ENCODE data around the gene PPP3CB. TPM values are rescaled to one million over a fixed set of nuclear protein-coding genes. Genes with fewer than 3 reads are reported as not detected.

PPP3CB gene
- total and polyA plus RNA-seq, 2 donors (not counting 1 experiment from before 2014, with no cell fraction given): 15.9 to 51.2 TPM

DNA sequence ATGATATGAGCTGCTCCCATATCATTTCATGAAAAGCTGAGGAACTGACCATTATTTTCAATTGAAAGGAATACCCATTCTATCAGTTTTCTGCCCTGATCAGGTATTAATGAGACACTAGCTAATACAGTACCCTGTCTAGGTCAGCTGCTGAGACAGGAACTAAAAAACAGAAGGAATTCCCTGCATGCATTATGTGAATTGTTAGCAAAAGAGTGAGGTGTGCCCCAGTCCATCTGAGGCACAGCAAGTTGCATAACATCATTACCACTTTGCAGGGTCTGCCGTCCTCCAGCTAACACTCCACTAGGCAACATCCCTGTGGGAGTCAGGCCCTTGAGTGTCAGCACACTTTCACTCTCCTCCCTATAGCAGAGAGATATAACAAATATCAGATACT, 51.4 kb downstream of the PPP3CB start:
- Mint-ChIP-seq H3K9me3 (ENCODE audit: insufficient read depth) (no peaks in the 10 kb centered on the region), H3K4me1 (no peaks in the 10 kb centered on the region), H3K27me3 (no peaks in the 10 kb centered on the region), H3K4me3 (no peak overlapping the region), H3K27ac (no peak overlapping the region)
- ChIA-PET POLR2A (no interaction called here), CTCF (interaction anchor here (1.4 kb wide), 1 partner anchor 84 kb away, joined by 3 read pairs; no protein-coding TSS in a partner anchor)
- H3K27me3 ChIP-seq (replicated peaks in 1 of 4; ENCODE audit: control extremely low read depth in 1 of 4, control insufficient read depth in 3 of 4, insufficient read depth in 4 of 4, low read length in 3 of 4): no peaks in the 10 kb centered on the region
- TF ChIP-seq, protein P1, sequence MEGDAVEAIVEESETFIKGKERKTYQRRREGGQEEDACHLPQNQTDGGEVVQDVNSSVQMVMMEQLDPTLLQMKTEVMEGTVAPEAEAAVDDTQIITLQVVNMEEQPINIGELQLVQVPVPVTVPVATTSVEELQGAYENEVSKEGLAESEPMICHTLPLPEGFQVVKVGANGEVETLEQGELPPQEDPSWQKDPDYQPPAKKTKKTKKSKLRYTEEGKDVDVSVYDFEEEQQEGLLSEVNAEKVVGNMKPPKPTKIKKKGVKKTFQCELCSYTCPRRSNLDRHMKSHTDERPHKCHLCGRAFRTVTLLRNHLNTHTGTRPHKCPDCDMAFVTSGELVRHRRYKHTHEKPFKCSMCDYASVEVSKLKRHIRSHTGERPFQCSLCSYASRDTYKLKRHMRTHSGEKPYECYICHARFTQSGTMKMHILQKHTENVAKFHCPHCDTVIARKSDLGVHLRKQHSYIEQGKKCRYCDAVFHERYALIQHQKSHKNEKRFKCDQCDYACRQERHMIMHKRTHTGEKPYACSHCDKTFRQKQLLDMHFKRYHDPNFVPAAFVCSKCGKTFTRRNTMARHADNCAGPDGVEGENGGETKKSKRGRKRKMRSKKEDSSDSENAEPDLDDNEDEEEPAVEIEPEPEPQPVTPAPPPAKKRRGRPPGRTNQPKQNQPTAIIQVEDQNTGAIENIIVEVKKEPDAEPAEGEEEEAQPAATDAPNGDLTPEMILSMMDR (IDR thresholded peaks at IDR 0.05): no peak
- no peak for TF ChIP-seq EZH2 (IDR thresholded peaks at IDR 0.05; ENCODE audit: borderline replicate concordance, insufficient read depth, low read depth, low read length, poor library complexity, severe bottlenecking)
- no peak overlapping the region for H3K9ac ChIP-seq (ENCODE audit: low read length)
- peaks cover 26 to 33% of the 10 kb centered on the region in 2 experiments for H3K36me3 ChIP-seq (replicated peaks in 1 of 2; ENCODE audit: control extremely low read depth in 1 of 2, control insufficient read depth in 1 of 2, extremely low read depth in 1 of 2, insufficient read depth in 2 of 2, low read length in 1 of 2)
- ATAC-seq (ENCODE audit: low read depth) (no peak), DNase-seq (no peak)
- WGBS (ENCODE audit: insufficient coverage): 0% methylated on average over 1 of the region's 1 CpG
- intact Hi-C loops (cut with micrococcal nuclease): no loop called here
- no peak overlapping the region for H3K4me2 ChIP-seq (replicated peaks; ENCODE audit: low read depth, low read length, poor library complexity, severe bottlenecking)
- no peaks in the 10 kb centered on the region for H3K9me3 ChIP-seq (ENCODE audit: control extremely low read depth in 1 of 3, control insufficient read depth in 2 of 3, insufficient read depth in 1 of 3, low read length in 2 of 3)
- H2AFZ ChIP-seq (ENCODE audit: insufficient read depth, low read depth, low read length, poor library complexity, severe bottlenecking): no peak overlapping the region
- no peaks in the 10 kb centered on the region for H3K4me1 ChIP-seq (ENCODE audit: control insufficient read depth in 2 of 2, insufficient read depth in 2 of 2, low read length in 2 of 2)
- no peak overlapping the region for H3K27ac ChIP-seq (ENCODE audit: low read length in 2 of 2)
- H3K79me2 ChIP-seq (ENCODE audit: control insufficient read depth, insufficient read depth, low read length): no peaks in the 10 kb centered on the region
- H4K20me1 ChIP-seq (ENCODE audit: control insufficient read depth, insufficient read depth, low read length, poor library complexity, severe bottlenecking): no peaks in the 10 kb centered on the region
- H3K4me3 ChIP-seq (ENCODE audit: control extremely low read depth in 1 of 5, extremely low read depth in 1 of 5, insufficient read depth in 1 of 5, low read depth in 2 of 5, low read length in 4 of 5): no peak overlapping the region

DNA sequence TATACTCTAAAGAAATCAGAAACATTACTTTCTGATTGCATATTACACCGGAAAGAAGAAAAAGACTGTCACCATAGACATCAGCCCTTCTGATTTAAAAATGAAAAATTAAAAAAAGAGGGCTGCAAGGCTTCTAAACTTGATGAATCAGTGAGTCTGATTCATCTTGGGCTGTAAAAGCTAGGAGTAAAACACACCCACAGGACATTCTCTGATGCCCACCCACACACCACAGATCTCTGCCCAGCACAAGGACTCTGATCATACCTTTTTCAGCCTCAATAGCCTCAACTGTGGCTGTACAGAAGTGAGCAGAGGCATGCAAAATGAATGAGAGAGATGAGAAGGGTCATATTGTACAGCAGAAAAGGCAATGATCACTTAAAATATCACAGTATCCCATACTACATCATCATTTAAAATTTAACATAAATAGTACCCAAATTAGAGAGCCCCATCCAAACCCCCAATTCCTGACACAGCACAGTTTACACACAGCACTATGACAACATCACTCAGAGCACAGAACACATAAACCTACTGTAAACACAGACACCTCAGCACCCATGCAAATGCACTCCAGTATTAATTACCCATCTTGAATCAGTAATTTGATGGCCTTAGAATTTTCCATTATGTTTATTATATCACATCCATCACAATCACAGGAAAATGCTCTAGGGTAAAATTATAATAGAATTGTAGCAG, 56.1 kb downstream of the PPP3CB start:
- Mint-ChIP-seq H3K9me3 (ENCODE audit: insufficient read depth) (no peaks in the 10 kb centered on the region), H3K4me3 (no peak overlapping the region)
- CTCF ChIA-PET: no interaction called here

More for the DNA sequence above, 56.1 kb downstream of the PPP3CB start:
- Mint-ChIP-seq H3K4me1 (no peaks in the 10 kb centered on the region), H3K27me3 (no peaks in the 10 kb centered on the region), H3K27ac (no peak overlapping the region)
- Histone ChIP-seq H3K9me3 (ENCODE audit: control extremely low read depth in 1 of 3, control insufficient read depth in 2 of 3, insufficient read depth in 1 of 3, low read length in 2 of 3) (no peaks in the 10 kb centered on the region), H3K4me1 (ENCODE audit: control insufficient read depth in 2 of 2, insufficient read depth in 2 of 2, low read length in 2 of 2) (no peaks in the 10 kb centered on the region), H4K20me1 (ENCODE audit: control insufficient read depth, insufficient read depth, low read length, poor library complexity, severe bottlenecking) (no peaks in the 10 kb centered on the region), H2AFZ (ENCODE audit: insufficient read depth, low read depth, low read length, poor library complexity, severe bottlenecking) (no peak overlapping the region), H3K4me3 (ENCODE audit: control extremely low read depth in 1 of 5, extremely low read depth in 1 of 5, insufficient read depth in 1 of 5, low read depth in 2 of 5, low read length in 4 of 5) (no peak overlapping the region), H3K9ac (ENCODE audit: low read length) (no peak overlapping the region), H3K27ac (ENCODE audit: low read length in 2 of 2) (no peak overlapping the region), H3K27me3 (replicated peaks in 1 of 4; ENCODE audit: control extremely low read depth in 1 of 4, control insufficient read depth in 3 of 4, insufficient read depth in 4 of 4, low read length in 3 of 4) (no peaks in the 10 kb centered on the region), H3K79me2 (ENCODE audit: control insufficient read depth, insufficient read depth, low read length) (no peaks in the 10 kb centered on the region), H3K36me3 (replicated peaks in 1 of 2; ENCODE audit: control extremely low read depth in 1 of 2, control insufficient read depth in 1 of 2, extremely low read depth in 1 of 2, insufficient read depth in 2 of 2, low read length in 1 of 2) (peaks cover 25 to 29% of the 10 kb centered on the region in 2 experiments), H3K4me2 (replicated peaks; ENCODE audit: low read depth, low read length, poor library complexity, severe bottlenecking) (no peak overlapping the region)
- intact Hi-C loops (cut with micrococcal nuclease): no loop called here
- WGBS (ENCODE audit: insufficient coverage): no CpG with 5 or more reads among the region's 1 CpG
- ATAC-seq (ENCODE audit: low read depth) (no peak), DNase-seq (no peak)
- POLR2A ChIA-PET: no interaction called here
- TF ChIP-seq EZH2 (IDR thresholded peaks at IDR 0.05; ENCODE audit: borderline replicate concordance, insufficient read depth, low read depth, low read length, poor library complexity, severe bottlenecking): no peak
- TF ChIP-seq, protein P1 (IDR thresholded peaks at IDR 0.05): no peak

All from B cell (primary cell).